Colonic mucosa (tissue), 4 donors: ENCODE measurements around the gene LRRC10B. TPM values are rescaled to one million over a fixed set of nuclear protein-coding genes. Genes with fewer than 3 reads are reported as not detected.
"Not testable (repeated sequence)": the region's sequence is repeated elsewhere in the genome, so short reads cannot be mapped to it uniquely, and the experiment has no call there.

Source experiments
- DNase-seq: peaks from one replicate; pipeline ENCODE4 v3.0.0-alpha.2; 2020
- H3K27ac ChIP-seq: fragments of 200-600 bp; one replicate; pipeline ENCODE4 v1.8.0; 2021
- H3K27me3 ChIP-seq: fragments of 200-600 bp; one replicate; pipeline ENCODE4 v1.8.0; 2021
- H3K36me3 ChIP-seq: fragments of 200-600 bp; one replicate; pipeline ENCODE4 v1.8.0; 2021
- H3K4me1 ChIP-seq: fragments of 200-600 bp; one replicate; pipeline ENCODE4 v1.8.0; 2021; ENCODE audit warnings: mild to moderate bottlenecking
- H3K4me3 ChIP-seq: fragments of 200-600 bp; one replicate; pipeline ENCODE4 v1.8.0; 2021
- H3K9ac ChIP-seq, 2 donors: one replicate each; pipeline ENCODE4 v1.7.0; 2013; ENCODE audit warnings: control low read depth in 2 of 2, low read depth in 2 of 2, low read length in 2 of 2
- H3K9me3 ChIP-seq: fragments of 200-600 bp; one replicate; pipeline ENCODE4 v1.8.0; 2021
- intact Hi-C: fragments of 100-400 bp; cut with DNase I; formaldehyde crosslinking; loops from one replicate; pipeline ENCODE4 v1.14.1; 2022
- total RNA-seq, 2 donors: library from RNA; stranded (reverse); fragmentation: NEBNext Ultra II Directional in 1 of 2; extraction: Animal tissue kit (Norgen Biotek cat#: 25700) in 1 of 2; gene quantifications; one replicate each; pipeline ENCODE4 v1.2.1, GENCODE V29; 2021
- TF ChIP-seq, protein P1 (sequence below): fragments of 200-600 bp; IDR thresholded peaks from one replicate; pipeline ENCODE4 v1.8.0; 2022; ENCODE audit warnings: antibody characterized with exemption, mild to moderate bottlenecking
- donor health status: healthy.
- donor health status: DM: no; HTN: no; CAD: no.
- donor health status: DM: no; HTN: no; CAD: no.

Gene LRRC10B
- total RNA-seq, 2 donors from 2014 or later: 0.54 to 1.3 TPM

DNA sequence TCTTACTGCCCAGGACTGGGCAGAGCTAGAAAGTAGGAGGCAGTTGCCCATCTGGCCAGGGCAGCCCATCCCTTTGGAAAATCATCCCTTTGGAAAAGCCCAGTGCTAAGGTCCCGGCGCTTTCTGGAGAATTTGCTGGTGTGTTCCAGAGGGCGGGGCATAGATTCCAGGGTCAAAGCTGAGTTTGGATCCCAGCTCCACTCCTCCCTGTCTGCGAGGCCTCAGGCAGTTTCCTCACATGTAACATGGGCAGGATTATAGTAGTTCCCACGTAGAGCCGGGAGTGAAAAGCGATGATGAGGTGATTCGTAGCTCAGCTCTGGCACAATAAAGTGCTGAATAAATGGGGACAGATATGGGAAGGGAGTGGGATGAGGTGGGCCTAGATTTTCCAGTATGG lies 31.4 kb upstream of the LRRC10B start:
- H3K27me3 ChIP-seq: no peaks in the 10 kb centered on the region
- no peaks in the 10 kb centered on the region for H3K9me3 ChIP-seq
- H3K4me3 ChIP-seq: no peak overlapping the region
- DNase-seq: peak; percentile 39
- peak overlapping the region in 1 of 2 donors; percentile 43 for H3K9ac ChIP-seq
- H3K27ac ChIP-seq: no peak overlapping the region
- H3K4me1 ChIP-seq: no peaks in the 10 kb centered on the region
- TF ChIP-seq, protein P1, sequence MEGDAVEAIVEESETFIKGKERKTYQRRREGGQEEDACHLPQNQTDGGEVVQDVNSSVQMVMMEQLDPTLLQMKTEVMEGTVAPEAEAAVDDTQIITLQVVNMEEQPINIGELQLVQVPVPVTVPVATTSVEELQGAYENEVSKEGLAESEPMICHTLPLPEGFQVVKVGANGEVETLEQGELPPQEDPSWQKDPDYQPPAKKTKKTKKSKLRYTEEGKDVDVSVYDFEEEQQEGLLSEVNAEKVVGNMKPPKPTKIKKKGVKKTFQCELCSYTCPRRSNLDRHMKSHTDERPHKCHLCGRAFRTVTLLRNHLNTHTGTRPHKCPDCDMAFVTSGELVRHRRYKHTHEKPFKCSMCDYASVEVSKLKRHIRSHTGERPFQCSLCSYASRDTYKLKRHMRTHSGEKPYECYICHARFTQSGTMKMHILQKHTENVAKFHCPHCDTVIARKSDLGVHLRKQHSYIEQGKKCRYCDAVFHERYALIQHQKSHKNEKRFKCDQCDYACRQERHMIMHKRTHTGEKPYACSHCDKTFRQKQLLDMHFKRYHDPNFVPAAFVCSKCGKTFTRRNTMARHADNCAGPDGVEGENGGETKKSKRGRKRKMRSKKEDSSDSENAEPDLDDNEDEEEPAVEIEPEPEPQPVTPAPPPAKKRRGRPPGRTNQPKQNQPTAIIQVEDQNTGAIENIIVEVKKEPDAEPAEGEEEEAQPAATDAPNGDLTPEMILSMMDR: no peak
- intact Hi-C loops: loop anchor here (2.0 to 5.0 kb wide), 2 partner anchors 40 to 160 kb away; no protein-coding TSS in a partner anchor
- no peaks in the 10 kb centered on the region for H3K36me3 ChIP-seq

DNA sequence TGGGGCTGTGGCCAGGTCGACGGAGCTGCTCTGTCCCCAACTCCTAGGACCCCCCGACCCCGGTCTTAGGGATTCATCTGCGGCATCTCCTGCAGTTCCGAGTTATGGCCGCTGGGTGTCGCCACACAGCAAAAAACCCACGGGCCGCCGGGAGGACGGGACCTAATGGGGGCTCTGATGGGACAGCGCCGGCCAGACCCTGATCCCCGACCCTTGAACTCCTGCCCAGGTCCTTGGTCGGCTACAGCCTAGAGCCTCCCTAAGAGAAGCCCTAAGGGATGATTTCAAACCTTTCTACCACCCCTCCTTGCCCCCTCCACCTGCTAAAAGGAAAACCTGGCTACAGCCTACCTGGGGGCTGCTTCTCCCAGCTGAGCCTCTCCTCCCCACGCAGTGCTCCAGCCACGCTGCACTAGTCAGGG lies 30.8 kb upstream of the LRRC10B start:
- DNase-seq: peak; percentile 54
- H3K27me3 ChIP-seq: no peaks in the 10 kb centered on the region
- no peak overlapping the region for H3K4me3 ChIP-seq
- TF ChIP-seq, protein P1: peak; percentile 95
- no peaks in the 10 kb centered on the region for H3K9me3 ChIP-seq
- H3K27ac ChIP-seq: no peak overlapping the region
- H3K4me1 ChIP-seq: no peaks in the 10 kb centered on the region
- no peaks in the 10 kb centered on the region for H3K36me3 ChIP-seq
- H3K9ac ChIP-seq: no peak overlapping the region
- intact Hi-C loops: loop anchor here (2.0 to 5.0 kb wide), 2 partner anchors 39 to 160 kb away; no protein-coding TSS in a partner anchor

DNA sequence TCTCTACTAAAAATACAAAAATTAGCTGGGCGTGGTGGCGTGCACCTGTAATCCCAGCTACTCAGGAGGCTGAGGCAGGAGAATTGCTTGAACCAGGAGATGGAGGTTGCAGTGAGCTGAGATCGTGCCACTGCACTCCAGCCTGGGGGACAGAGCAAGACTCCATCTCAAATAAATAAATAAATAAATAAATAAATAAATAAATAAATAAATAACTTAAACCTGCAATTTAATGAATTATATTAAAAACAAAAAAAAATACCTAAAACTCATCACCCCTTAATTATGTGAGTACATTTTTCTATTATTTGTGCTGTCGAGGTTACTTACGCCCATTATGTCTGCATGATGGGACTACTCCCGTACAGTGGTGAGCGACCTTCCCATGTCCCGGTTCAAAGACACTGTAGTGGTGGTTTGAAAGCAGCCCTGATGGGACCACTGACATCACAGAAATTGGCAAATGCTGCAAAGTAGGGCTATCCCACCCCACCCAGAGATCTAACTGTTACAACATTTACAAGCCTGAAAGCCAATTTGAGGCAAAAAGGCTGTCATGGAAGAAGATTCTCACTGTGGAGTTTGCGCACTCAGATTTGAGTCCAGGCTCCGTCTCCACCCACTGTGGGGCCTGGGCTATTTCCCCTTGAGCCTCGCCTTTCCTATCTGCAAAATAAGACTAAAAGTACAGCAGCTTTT lies 29.0 kb upstream of the LRRC10B start:
- intact Hi-C loops: loop anchor here (5.0 kb wide), 1 partner anchor 158 kb away; no protein-coding TSS in a partner anchor
- not testable (repeated sequence) for H3K36me3 ChIP-seq, H3K27ac ChIP-seq, H3K9me3 ChIP-seq, H3K4me3 ChIP-seq, H3K27me3 ChIP-seq, DNase-seq, H3K9ac ChIP-seq, H3K4me1 ChIP-seq

GRCh38 chr11:61480261-61480993 lies 28.1 kb upstream of the LRRC10B start:
- TF ChIP-seq, protein P1: no peak
- Histone ChIP-seq H3K27me3 (no peaks in the 10 kb centered on the region), H3K27ac (no peak overlapping the region), H3K9me3 (no peaks in the 10 kb centered on the region), H3K36me3 (no peaks in the 10 kb centered on the region), H3K4me1 (no peaks in the 10 kb centered on the region), H3K4me3 (no peak overlapping the region), H3K9ac (no peak overlapping the region)
- no peak for DNase-seq
- intact Hi-C loops: no loop called here

GRCh38 chr11:61480994-61481335 lies 27.6 kb upstream of the LRRC10B start:
- Histone ChIP-seq H3K4me1 (no peaks in the 10 kb centered on the region), H3K9me3 (no peaks in the 10 kb centered on the region), H3K9ac (no peak overlapping the region), H3K27ac (no peak overlapping the region), H3K4me3 (no peak overlapping the region), H3K36me3 (no peaks in the 10 kb centered on the region), H3K27me3 (no peaks in the 10 kb centered on the region)
- peak; percentile 29 for DNase-seq
- intact Hi-C loops: no loop called here
- TF ChIP-seq, protein P1: no peak

- Histone ChIP-seq H3K9ac (no peak overlapping the region), H3K9me3 (no peaks in the 10 kb centered on the region), H3K36me3 (no peaks in the 10 kb centered on the region), H3K4me3 (no peak overlapping the region), H3K27me3 (no peaks in the 10 kb centered on the region), H3K27ac (no peak overlapping the region), H3K4me1 (no peaks in the 10 kb centered on the region)
- intact Hi-C loops: no loop called here
- no peak for DNase-seq
- TF ChIP-seq, protein P1: no peak
Measured at GRCh38 chr11:61481806-61482205, 26.7 kb upstream of the LRRC10B start.
